CD4-positive, alpha-beta T cell treated with Interleukin-4 for 4 hours (primary cell): ENCODE data around the gene CARD19.
"Not testable (repeated sequence)": the region's sequence is repeated elsewhere in the genome, so short reads cannot be mapped to it uniquely, and the experiment has no call there.

Source experiments
- DNase-seq: peaks from one replicate; pipeline ENCODE4 v3.0.0-alpha.2; 2020

The CARD19 gene

DNA sequence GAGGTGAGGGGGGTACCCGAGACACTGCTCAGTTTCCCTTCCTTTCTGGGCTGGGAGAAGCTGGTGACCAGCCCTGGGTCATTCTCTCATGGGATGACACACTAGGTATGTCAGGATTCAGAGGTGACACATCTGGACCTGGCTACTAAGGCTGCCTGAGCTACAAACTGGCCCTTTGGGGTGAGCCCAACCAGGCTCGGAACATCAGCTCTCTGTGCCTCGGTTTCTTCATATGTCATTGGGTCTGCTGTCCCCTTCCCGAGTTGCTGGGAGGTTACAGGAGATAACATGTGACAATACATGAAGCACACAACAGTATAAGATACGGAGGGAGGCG lies 11.8 kb downstream of the CARD19 start:
- DNase-seq = no peak

DNA sequence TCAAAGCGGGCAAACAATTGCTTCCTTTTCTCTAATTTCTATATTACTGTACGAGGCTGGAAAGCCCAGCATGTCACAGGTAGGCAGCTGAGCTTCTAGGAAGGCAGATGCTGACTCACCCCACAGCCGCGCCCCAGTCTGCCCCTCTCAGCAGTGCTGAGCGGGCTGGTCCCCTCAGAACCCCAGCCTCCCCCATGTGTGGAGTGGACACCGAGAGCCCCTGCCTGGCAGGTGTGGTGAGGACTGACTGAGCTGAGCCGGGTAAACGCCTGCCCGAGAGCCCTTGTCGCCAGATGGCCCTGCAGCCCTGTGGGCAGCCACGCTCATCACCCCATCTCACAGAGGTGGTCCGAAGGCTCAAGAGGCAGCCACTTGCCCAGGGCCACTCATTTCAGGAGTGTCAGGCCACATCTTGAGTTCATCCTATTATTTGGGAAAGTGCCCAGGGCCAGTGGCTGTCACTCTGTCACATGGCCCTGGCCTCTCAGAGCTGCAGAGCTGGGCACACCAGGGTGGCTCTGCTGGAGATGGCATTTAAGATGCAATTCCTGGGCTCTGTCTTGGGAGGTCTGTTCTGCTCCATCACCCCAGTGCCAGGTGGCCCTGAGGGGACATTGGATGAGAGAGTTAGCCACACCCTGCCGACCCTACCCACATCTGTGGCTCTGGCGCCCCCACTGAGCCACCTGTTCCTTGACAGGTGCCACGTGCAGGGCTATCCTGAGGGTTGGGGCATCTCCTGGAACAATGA lies 12.4 kb downstream of the CARD19 start:
- DNase-seq = no peak

DNA sequence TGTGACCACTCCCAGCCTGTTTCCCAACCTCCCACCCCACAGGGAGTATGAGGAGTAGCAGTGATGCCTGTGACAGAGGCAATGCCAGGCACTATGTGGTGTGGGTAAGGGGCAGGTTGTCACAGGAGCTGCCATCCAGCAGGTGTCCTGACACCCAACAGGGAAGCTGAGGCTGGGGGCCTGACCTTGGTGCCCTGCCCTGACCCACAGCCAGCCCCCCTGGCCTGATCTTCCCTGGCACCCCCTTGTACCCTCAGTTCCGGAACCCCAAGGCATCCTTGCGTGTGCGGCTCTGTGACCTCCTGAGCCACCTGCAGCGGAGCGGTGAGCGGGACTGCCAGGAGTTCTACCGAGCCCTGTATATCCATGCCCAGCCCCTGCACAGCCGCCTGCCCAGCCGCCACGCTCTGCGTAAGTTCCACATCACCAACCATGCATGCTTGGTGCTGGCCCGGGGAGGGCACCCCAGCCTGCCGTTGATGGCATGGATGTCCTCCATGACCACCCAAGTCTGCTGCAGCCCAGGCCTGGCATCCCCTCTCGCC lies 14.4 kb downstream of the CARD19 start:
- no peak for DNase-seq

DNA sequence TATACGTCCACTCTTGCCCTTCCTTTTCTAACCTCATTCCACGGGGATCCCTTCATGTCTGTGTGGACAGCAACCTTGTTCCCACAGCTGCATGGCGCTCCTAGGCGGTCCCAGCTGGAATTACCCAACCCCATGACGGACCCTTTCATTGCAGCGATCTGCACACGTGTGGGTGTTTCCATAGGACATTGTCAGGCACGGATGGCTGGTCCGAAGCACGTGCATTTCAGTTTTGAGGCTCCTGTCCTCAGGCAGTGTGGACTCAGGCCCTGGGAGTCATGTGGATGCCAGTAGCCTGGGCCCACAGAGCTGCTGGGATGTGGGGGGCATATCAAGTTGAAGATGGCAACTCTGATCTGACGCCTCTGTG lies 15.0 kb downstream of the CARD19 start:
- DNase-seq = no peak

DNA sequence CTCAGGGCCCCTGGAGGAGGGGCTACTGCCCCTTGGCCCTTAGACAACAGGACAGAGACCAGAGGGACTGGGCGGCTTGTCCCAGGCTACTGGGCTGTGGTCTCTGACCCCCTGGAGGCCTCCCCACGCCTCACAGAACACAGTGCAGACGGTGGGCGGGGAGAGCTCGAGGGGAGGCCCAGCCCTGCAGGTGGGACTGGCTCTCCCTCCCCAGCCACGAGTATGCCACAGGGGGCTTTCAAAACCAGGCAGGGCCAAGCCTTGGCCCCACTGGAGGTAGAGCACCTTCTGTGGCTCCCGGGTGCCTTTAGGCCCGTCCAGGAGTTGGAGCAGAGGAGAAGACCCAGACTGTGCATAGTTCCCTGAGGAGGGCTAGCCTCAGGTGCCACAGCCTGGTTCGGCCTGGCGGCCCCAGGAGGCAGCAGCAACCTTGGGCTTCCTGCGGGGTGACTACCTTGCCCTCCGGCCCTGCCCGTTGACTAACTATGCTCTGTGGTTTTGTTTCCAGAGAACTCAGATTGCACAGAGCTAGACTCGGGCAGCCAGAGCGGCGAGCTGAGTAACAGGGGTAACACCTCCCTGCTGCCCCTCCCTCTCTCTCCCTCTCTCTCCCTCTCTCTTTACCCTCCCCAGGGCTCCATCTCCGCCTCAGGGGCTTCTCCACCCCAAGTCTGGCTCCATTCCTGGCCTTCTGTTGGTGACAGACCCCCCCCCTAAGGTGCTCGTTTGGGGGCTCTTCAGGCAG lies 15.5 kb downstream of the CARD19 start:
- DNase-seq = no peak

DNA sequence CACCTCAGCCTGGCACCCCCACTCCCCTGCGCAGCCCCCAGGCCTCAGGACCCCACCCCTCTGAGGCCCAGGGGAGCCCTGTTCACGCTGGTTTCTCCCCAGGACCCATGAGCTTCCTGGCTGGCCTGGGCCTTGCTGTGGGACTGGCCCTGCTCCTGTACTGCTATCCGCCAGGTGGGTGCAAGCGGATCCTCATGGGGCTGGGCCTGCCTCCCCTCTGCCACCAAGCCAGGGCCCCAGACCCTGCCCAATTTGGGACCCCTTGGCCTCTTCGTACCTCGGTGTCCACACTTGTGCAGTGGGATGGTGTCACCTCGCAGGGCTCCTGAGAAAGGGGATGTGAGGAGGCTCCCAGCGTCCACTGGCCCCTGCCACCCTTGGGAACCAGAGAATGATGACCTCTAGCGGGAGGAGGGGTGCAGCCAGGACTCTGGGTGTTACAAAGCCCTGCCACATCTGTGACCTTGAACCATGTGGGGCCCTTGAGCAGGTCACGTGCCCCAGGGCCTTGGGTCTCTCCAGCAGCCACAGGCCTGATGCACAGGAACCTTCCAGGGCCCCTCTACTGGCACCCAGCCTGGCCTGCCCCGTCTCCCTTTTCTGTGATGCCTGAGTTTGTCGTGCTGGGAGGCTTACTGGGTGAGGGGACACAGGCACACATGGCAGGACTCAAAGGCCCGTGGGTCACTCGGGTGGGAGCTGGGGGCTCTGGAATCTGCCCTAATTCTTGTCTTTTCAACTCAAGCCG lies 16.3 kb downstream of the CARD19 start:
- DNase-seq = no peak

DNA sequence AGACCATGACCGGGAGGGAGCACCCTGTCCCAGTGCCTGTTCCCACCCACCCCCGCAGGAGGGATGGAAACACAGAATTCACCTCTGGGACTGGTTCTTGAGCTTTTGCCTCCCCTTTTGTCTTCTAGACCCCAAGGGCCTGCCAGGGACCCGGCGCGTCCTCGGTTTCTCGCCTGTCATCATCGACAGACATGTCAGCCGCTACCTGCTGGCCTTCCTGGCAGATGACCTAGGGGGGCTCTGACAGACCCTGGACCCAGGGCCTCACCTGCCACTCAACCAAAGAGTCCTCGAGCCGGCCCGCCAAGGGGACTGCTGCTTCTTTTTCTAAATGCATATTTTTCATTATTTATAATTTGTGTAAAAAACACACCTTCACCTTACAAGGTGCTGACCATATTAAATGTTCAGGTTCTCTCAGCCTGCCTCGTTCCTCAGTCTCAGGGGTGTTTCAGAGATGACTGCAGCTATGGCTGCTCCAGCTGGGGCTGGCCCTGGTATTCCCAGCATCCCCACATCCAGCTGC lies 16.9 kb downstream of the CARD19 start:
- DNase-seq = no peak

DNA sequence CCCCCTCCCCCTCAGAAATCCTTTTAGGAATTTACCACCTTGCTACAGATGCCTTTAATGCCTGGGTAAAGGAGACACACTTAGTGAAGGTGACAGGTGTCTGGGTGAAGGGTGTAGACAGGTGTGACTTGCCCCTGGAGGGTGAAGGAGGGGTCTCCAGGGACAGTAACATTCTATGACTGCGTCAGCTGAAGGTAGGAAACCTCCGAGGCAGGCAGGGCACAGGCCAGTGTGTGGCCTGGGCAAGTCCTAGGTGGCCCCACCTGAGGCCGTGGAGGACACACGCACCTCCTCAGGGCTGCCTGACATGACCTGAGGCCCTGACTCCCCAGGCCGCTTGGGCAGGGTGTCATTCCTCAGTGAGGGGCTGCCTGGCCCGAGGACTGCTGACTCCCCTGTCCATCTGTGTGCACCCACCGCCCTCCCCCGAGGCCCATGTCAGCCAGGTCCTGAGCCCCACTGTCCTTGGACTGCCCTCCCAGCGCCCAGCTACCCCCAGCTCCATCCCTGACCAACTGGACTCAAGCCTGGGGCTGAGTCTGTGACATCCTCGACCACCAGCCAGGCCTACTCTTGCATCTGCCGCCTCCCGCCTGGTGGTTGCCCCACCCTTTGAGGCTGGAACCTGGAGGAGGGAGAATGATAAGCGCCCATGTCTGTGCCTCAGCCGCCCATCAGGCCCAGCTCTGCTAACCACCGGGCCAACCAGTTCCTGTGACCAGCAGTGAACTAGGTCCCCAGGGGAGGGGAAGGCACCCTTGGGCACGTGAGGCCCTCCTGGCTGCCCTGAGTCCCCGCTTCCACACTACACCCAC lies 18.4 kb downstream of the CARD19 start:
- DNase-seq = no peak

DNA sequence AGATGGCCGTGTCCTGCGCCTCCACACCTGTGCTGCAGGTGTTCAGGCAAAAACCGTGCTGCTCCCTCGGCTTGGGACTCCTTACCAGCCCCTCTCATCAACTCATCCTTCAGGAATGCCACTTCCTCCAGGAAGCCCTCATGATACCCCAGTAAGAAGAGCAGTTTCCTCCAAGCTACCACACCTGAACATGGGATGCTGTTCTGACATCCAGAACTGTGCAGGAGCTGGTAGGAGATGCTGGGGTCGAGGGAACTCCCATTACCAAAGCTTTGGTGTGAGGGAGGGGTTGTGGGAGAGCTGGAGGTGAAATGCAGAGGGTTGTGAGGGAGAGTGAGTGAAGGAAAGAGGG lies 18.9 kb downstream of the CARD19 start:
- no peak for DNase-seq

DNA sequence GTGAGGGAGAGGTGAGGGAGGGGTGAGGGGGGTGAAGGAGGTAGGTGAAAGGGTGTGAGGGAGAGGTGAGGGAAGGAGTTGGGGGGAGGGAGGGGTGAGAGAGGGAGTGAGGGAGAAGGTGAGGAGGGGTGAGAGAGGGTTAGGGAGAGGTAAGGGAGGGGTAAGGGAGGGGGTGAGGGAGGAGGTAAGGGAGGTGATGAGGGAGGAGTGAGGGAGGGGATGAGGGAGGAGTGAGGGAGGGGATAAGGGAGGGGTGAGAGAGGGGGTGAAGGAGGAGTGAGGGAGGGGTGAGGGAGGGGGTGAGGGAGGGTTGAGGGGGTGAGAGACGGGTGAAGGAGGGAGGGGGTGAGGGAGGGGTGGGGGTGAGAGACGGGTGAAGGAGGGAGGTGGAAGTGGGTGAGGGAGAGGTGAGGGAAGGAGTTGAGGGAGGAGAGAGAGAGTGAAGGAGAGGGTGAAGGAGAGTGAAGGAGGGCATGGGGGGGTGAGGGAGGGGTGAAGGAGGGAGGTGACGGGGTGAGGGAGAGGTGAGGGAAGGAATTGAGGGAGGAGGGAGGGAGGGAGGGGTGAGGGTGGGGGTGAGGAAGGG lies 19.6 kb downstream of the CARD19 start:
- no peak for DNase-seq

DNA sequence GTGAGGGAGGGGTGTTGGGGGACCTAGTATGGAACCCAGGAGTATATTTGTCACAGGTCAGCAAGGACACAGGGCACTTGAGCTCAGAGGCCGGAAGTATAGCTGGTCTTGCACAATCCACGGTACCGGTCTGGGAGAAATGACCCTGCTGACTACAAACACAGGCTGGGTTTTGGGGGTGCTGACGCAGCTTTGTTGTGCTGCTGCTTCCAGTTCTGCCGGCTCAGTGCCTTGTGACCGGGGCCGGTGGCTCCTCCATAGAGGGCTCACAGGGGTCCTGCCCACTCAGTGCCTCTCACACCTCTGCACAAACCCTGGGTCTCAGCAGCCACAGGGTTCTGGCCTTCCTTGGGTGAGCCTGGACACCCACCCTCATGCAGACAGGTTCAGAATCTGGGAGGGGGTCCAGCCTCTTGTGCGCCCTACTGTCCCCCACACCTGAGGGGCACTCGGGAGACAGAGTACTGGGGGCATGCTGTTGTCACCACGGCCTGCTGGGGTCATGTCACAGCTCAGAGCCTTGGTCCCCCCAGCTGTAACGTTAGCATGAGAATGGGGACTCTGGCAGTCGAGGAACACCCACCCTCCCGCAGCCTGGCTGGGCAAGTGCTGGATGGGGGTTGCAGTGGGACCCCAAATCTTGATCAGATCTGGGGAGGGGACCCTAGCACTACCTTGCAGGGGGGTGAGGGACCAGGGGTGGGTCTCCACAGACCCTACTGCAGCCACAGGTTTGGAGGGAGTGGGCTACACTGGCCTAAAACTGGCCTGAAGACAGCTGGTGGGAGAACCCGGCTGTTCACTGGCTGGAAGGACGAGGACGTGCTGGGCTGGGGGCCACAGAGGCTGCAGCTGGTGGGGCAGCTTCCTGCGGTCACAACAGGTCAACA lies 20.3 kb downstream of the CARD19 start:
- DNase-seq = no peak

DNA sequence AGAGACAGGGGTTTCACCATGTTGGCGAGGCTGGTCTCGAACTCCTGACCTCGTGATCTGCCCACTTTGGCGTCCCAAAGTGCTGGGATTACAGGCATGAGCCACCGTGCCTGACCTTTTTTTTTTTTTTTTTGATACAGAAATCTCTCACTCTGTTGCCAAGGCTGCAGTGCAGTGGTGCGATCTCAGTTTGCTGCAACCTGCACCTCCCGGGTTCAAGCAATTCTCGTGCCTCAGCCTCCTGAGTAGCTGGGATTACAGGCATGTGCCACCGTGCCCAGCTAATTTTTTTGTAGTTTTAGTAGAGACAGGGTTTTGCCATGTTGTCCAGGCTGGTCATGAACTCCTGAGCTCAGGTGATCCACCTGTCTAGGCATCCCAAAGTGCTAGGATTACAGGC lies 21.5 kb downstream of the CARD19 start:
- DNase-seq = not testable (repeated sequence)

DNA sequence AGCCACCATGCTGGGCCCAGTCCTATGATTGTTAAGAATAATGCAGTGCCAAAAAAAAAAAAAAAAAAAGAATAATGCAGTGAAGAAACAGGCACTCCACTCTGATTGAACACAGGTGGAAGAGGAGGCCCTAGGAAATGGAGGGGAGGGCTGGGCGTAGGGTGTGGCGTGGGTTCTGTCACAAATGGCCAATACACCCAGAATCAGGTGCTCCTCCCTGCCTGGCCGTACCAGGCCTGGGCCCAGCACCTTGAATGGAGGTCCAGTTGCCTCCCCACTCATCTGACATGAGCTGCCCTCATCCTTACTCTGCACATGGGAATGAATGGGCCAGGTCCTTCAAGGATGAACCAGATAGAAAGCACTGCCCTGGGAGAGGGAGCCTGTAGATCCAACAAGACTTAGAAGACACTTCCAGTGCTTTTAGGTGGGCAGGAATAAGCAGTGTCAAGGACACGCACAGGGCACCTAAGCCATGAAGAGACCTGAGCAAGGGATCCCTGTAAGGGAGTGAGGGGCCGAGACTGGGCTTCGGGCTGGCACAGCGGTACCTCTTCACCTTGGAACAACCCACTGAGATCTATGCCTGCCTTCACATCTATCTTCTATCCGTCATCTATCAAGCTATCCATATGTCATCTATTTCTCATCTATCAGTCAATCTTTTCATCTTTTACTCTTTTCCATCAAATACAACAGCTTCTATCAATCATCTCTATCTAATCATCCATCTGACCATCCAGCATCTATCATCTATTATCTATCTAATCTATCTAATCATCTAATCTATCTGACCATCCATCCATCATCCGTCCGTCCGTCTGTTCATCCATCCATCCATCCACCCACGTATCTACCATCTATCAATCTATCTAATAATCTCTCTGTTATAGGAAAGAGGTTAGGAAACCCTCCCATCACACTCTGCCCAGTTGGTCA lies 22.2 kb downstream of the CARD19 start:
- no peak for DNase-seq

DNA sequence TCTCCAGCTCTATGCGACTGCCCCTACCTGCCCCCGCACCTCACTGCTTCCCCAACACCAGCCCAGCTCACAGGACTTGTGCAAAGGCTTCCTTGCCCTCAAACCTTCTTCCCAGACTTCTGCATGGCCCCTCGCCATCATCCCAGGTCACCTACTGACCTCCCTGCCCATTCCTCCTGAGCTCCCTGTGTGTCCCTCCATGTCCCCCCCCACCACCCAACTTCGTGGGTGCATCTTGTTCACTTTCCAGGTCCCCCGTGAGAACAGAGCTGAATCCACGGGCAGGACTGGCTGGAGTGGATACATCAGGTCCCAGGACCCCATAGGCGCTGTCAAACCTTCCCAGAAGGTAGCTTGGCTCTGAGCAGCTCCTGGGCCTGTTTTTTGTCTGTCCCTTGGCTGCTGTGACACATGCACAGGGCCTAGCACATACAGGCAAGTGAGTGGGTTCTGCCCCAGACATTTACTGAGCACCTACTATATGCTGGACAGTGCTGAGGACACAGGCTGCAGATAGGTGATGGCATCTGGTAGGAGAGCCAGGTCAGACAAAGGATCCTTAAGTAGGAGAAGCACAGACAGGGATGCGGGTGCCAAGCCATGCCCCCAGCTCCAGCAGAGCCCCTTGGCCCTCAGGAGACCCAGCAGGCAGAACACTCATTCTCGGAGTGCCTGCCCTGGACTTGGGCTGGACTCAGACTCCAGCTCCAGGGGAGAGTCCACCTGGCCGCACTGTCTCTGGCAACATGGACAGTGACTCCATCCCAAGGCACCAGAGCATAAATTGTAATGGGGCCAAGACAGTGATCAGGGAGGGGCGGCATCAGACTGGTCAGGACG lies 23.1 kb downstream of the CARD19 start:
- DNase-seq = no peak

DNA sequence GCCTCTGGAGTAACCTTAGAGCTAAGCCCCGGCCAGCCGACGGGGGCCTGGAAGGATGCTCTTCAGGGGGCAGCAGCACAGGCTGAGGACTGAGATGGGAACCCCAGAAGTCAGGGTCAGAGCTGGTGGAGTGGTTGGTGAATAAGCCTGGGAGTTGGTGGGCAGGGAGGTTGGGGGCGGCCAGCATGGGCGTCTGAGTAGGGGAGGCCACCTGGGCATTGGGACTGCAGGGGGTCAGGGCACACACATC lies 23.6 kb downstream of the CARD19 start:
- no peak for DNase-seq

DNA sequence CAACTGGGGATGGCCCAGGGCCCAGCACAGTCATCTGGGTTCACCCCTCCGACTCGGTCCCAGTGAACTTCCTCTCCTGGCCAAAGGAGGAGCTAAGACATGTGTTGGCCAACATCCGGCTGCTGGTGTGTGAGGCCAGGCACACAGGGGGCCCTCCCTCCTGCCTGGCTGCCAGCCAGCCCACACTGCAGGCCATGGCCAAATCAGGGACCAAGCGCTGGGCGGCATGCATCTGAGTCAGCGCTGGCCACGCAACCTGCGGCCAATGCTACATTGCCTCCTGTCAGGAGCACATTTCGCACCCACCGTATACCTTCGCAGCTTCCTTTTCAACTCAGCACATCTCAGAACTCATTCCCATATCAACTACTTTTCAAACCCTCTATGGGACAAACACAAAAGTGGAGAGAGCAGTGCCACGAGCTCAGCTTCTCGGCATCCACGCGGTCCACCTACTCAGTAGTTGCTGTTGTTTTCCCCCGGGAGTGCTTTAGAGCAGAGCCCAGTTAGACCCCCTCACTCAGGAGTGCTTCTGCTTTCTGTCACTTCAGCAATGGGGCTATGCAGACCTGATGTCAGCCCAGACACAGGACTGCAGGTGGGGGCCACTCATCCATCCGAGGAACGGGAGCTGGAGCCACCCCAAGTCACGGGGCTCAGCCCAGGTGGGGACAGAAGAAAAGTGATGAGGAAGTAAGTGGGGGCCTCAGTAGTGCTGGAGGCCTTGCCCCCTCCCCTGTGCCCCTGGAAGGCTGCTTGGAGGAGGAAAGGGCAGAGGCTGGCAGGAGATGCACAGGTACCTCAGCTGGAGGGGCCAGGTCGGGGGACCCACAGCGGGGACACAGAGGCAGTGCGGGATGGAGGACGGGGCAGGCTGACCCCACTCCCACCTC lies 24.2 kb downstream of the CARD19 start:
- peak; percentile 41 for DNase-seq

DNA sequence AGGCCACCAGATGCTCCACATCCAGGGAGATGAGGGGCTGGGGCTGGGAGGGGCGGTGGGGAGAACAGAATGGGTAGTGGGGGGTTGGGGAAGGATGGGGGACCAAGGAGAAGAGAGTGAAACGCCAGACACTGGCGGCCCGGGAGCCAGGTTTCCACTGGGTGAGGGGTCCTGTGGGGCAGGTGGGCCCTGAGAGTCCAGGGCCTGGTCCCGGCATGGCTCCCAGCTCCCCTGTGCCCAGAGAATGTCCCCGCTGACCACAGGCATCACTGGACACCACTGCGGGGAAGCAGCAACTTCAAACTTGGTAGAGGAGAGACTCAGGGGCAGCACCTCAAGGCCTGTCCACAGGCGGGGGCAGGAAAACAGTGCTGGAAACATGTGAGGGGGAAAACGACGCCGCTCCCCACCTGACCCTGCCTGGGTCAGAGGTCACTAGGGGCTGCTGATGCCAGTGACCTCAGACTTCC lies 24.9 kb downstream of the CARD19 start:
- DNase-seq = no peak
